MM.1S (cell line): ENCODE measurements around the gene PPP1R1C.

Source experiments
- DNase-seq: peaks from one replicate; pipeline ENCODE4 v3.0.0-alpha.2; 2015
- H2AFZ ChIP-seq: fragments of 300-600 bp; sonication (generic); 2 replicates; pipeline ENCODE4 v1.6.0; 2016; ENCODE audit warnings: antibody characterized with exemption, low read length
- H3F3A ChIP-seq: fragments of 300-600 bp; sonication (generic); 2 replicates; pipeline ENCODE4 v1.6.1; 2016; ENCODE audit warnings: mild to moderate bottlenecking, antibody characterized with exemption, low read length, moderate library complexity, mixed read lengths; ENCODE audit not compliant: insufficient read depth
- H3K27ac ChIP-seq: fragments of 300-600 bp; sonication (generic); 2 replicates; pipeline ENCODE4 v1.5.1; 2016; ENCODE audit warnings: mild to moderate bottlenecking, low read length
- H3K27me3 ChIP-seq: fragments of 300-600 bp; sonication (generic); replicated peaks from 2 replicates; pipeline ENCODE4 v1.6.0; 2016; ENCODE audit warnings: low read length; ENCODE audit not compliant: insufficient read depth
- H3K36me3 ChIP-seq: fragments of 300-600 bp; sonication (generic); replicated peaks from 2 replicates; pipeline ENCODE4 v1.6.1; 2016; ENCODE audit warnings: mild to moderate bottlenecking, low read length, mixed read lengths; ENCODE audit not compliant: insufficient read depth
- H3K4me1 ChIP-seq: fragments of 300-600 bp; sonication (generic); 2 replicates; pipeline ENCODE4 v1.6.1; 2016; ENCODE audit warnings: low read length, mixed read lengths
- H3K4me2 ChIP-seq: fragments of 300-600 bp; sonication (generic); 2 replicates; pipeline ENCODE4 v1.6.0; 2016; ENCODE audit warnings: low read depth, low read length
- H3K4me3 ChIP-seq: fragments of 300-600 bp; sonication (generic); 2 replicates; pipeline ENCODE4 v1.5.1; 2016; ENCODE audit warnings: low read length, mixed read lengths
- H3K79me2 ChIP-seq: fragments of 300-600 bp; sonication (generic); 2 replicates; pipeline ENCODE4 v1.6.1; 2016; ENCODE audit warnings: mixed run types, low read length, mixed read lengths
- H3K9ac ChIP-seq: fragments of 300-600 bp; sonication (generic); 2 replicates; pipeline ENCODE4 v1.6.1; 2016; ENCODE audit warnings: low read length, mixed read lengths
- H3K9me2 ChIP-seq: fragments of 300-600 bp; sonication (generic); replicated peaks from 2 replicates; pipeline ENCODE4 v1.6.1; 2016; ENCODE audit warnings: mild to moderate bottlenecking, low read length, mixed read lengths; ENCODE audit not compliant: insufficient read depth
- H3K9me3 ChIP-seq: fragments of 300-600 bp; sonication (generic); replicated peaks from 2 replicates; pipeline ENCODE4 v1.6.1; 2016; ENCODE audit warnings: mild to moderate bottlenecking, low read length, mixed read lengths; ENCODE audit not compliant: insufficient read depth
- H4K20me1 ChIP-seq: fragments of 300-600 bp; sonication (generic); 2 replicates; pipeline ENCODE4 v1.6.1; 2016; ENCODE audit warnings: mild to moderate bottlenecking, low read length, moderate library complexity, mixed read lengths; ENCODE audit not compliant: insufficient read depth
- EZH2 ChIP-seq: fragments of 300-600 bp; sonication (generic); optimal IDR thresholded peaks from 2 replicates; pipeline ENCODE3; 2017; ENCODE audit warnings: low read depth, mild to moderate bottlenecking, antibody characterized with exemption, low read length, mixed read lengths
- EZH2phosphoT487 ChIP-seq: fragments of 300-600 bp; sonication (generic); IDR thresholded peaks from 2 replicates; pipeline ENCODE4 v1.6.1; 2018; ENCODE audit warnings: antibody characterized with exemption, low read length
- TF ChIP-seq, protein P1 (sequence below): fragments of 300-600 bp; sonication (generic); IDR thresholded peaks from 2 replicates; pipeline ENCODE4 v1.5.1; 2016; ENCODE audit warnings: antibody characterized with exemption, low read length, mixed read lengths

The PPP1R1C gene

DNA sequence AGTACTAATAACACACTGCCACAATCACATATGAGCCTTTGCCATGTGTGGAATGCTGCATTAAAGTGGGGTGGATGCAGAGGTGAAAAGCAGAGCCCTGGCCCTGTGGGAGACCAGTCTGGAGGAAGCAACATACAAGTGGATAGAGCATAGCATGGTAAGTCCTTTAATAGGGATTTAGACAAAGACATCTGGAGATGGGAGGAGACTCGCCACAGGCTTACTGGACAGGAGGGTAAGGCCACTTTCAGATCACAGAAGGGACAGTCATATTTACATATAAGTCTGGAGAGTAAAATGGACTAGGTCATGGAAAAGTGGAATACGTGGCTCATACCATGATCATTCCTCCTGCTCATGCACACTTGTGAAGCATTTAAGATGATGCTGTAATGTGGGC is 84.3 kb downstream of the PPP1R1C start:
- Histone ChIP-seq H3K4me2 (no peak overlapping the region), H3K9me3 (no peaks in the 10 kb centered on the region), H3K79me2 (no peaks in the 10 kb centered on the region), H3K4me3 (no peak overlapping the region), H3K9ac (no peak overlapping the region), H4K20me1 (no peaks in the 10 kb centered on the region), H3K27me3 (no peaks in the 10 kb centered on the region), H3K9me2 (no peaks in the 10 kb centered on the region), H3K27ac (no peak overlapping the region), H3K4me1 (peaks cover 7% of the 10 kb centered on the region; the same call in 1 of the 2 replicates), H3F3A (no peaks in the 10 kb centered on the region), H2AFZ (no peak overlapping the region), H3K36me3 (no peaks in the 10 kb centered on the region)
- no peak for DNase-seq
- TF ChIP-seq, protein P1, sequence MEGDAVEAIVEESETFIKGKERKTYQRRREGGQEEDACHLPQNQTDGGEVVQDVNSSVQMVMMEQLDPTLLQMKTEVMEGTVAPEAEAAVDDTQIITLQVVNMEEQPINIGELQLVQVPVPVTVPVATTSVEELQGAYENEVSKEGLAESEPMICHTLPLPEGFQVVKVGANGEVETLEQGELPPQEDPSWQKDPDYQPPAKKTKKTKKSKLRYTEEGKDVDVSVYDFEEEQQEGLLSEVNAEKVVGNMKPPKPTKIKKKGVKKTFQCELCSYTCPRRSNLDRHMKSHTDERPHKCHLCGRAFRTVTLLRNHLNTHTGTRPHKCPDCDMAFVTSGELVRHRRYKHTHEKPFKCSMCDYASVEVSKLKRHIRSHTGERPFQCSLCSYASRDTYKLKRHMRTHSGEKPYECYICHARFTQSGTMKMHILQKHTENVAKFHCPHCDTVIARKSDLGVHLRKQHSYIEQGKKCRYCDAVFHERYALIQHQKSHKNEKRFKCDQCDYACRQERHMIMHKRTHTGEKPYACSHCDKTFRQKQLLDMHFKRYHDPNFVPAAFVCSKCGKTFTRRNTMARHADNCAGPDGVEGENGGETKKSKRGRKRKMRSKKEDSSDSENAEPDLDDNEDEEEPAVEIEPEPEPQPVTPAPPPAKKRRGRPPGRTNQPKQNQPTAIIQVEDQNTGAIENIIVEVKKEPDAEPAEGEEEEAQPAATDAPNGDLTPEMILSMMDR = no peak
- TF ChIP-seq EZH2phosphoT487 = no peak
- TF ChIP-seq EZH2 = no peak

DNA sequence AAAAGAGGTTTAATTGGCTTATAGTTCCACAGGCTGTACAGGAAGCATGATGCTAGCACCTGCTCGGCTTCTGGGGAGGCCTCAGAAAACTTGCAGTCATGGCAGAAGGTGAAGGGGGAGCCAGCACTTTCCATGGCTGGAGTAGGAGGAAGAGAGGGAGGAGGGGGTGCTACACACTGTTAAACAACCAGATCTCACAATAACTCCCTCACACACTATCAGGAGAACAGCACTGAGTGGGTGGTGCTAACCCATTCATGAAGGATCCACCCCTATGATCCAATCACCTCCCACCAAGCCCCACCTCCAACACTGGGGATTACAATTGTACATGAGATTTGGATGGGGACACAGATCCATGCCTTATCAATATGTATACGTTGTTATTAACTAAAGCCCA is 85.1 kb downstream of the PPP1R1C start:
- Histone ChIP-seq H3K79me2 (no peaks in the 10 kb centered on the region), H3K36me3 (no peaks in the 10 kb centered on the region), H3K9ac (no peak overlapping the region), H3K4me1 (peaks cover 7% of the 10 kb centered on the region; the same call in 1 of the 2 replicates), H2AFZ (no peak overlapping the region), H3K9me3 (no peaks in the 10 kb centered on the region), H3K9me2 (no peaks in the 10 kb centered on the region), H3K27me3 (no peaks in the 10 kb centered on the region), H3K4me3 (no peak overlapping the region), H3F3A (no peaks in the 10 kb centered on the region), H3K27ac (no peak overlapping the region), H3K4me2 (no peak overlapping the region), H4K20me1 (no peaks in the 10 kb centered on the region)
- TF ChIP-seq EZH2phosphoT487 (no peak), EZH2 (no peak)
- DNase-seq = no peak

DNA sequence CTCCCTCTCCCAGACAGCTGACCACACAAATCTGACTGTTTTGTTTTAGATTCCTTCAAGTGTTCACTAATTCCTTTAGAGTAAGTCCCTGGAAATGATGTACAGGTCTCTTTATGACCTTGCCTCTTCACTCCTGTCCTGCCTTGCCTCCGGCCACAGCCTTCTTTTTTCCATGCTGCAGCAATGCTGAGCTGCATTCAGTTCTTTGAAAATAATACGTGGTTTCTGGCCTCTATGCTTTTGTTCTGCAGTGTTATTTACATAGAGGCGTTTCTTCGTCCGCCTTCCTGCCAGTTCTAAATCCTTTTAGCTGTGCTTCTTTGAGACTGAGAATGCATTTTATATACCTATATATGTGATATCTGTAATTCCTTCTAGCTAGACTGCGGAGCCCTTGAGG is 87.2 kb downstream of the PPP1R1C start:
- H3K36me3 ChIP-seq = no peaks in the 10 kb centered on the region
- no peaks in the 10 kb centered on the region for H4K20me1 ChIP-seq
- peaks cover 5% of the 10 kb centered on the region; the same call in 1 of the 2 replicates for H3K4me1 ChIP-seq
- no peaks in the 10 kb centered on the region for H3K27me3 ChIP-seq
- no peak for DNase-seq
- H3K9ac ChIP-seq = no peak overlapping the region
- H3K79me2 ChIP-seq = no peaks in the 10 kb centered on the region
- H3F3A ChIP-seq = no peaks in the 10 kb centered on the region
- H3K9me2 ChIP-seq = no peaks in the 10 kb centered on the region
- no peak overlapping the region for H3K4me2 ChIP-seq
- H3K27ac ChIP-seq = no peak overlapping the region
- H2AFZ ChIP-seq = no peak overlapping the region
- TF ChIP-seq EZH2 (no peak), EZH2phosphoT487 (no peak)
- TF ChIP-seq, protein P1 = no peak
- no peaks in the 10 kb centered on the region for H3K9me3 ChIP-seq
- no peak overlapping the region for H3K4me3 ChIP-seq

DNA sequence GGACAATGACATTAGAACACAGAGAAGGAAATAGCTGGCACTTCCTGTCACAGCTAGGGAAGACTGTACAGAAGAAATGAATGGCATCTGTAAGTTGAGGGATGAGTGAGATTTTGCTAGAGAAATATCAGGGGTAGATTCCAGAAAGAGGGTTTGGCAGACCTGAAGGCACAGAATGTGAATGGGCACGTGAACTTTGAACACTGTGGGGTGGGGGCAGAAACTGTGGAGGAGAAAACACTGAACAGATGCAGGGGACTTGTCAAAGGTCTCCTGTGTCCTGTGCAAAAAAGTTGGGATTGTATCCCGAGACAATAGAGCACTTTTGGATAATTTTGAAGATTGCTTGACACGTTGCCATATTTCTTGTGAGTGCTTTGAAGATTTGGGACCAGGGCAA is 88.0 kb downstream of the PPP1R1C start:
- Histone ChIP-seq H3K4me3 (no peak overlapping the region), H3K4me1 (no peaks in the 10 kb centered on the region), H3K9ac (no peak overlapping the region), H4K20me1 (no peaks in the 10 kb centered on the region), H3K4me2 (no peak overlapping the region), H3K79me2 (no peaks in the 10 kb centered on the region), H3K36me3 (no peaks in the 10 kb centered on the region), H3K9me2 (no peaks in the 10 kb centered on the region), H2AFZ (no peak overlapping the region), H3K27ac (no peak overlapping the region), H3F3A (no peaks in the 10 kb centered on the region), H3K27me3 (no peaks in the 10 kb centered on the region), H3K9me3 (no peaks in the 10 kb centered on the region)
- TF ChIP-seq EZH2 = no peak
- TF ChIP-seq EZH2phosphoT487 = no peak
- TF ChIP-seq, protein P1 = no peak
- no peak for DNase-seq
